Fibroblast of the aortic adventitia (primary cell): ENCODE measurements around the gene UCK1. TPM values are rescaled to one million over a fixed set of nuclear protein-coding genes. Genes with fewer than 3 reads are reported as not detected.

Experiments
- DNase-seq: peaks from one replicate; pipeline ENCODE4 v3.0.0-alpha.2; 2010; ENCODE audit warnings: low read depth
- H3K4me3 ChIP-seq: 2 replicates; pipeline ENCODE4 v1.5.1; 2011; ENCODE audit warnings: low read depth, mild to moderate bottlenecking, control low read depth, low read length, moderate library complexity
- CTCF ChIP-seq: IDR thresholded peaks from 2 replicates; pipeline ENCODE4 v1.5.1; 2011; ENCODE audit warnings: mild to moderate bottlenecking, low read length, control low read depth, inconsistent platforms; ENCODE audit not compliant: insufficient read depth
- total RNA-seq: library from RNA; depleted of rRNA; stranded (reverse); fragments of >200 nt; gene quantifications from 2 replicates; pipeline ENCODE4 v1.2.3, GENCODE V29; 2012; ENCODE audit warnings: low replicate concordance

The UCK1 gene
- total RNA-seq, 1 donor, result 18.5 TPM

- TF ChIP-seq CTCF, result no peak
- no peak for DNase-seq
- no peak overlapping the region for H3K4me3 ChIP-seq
Observed at GRCh38 chr9:131491001-131491710, 39.9 kb downstream of the UCK1 start.

DNA sequence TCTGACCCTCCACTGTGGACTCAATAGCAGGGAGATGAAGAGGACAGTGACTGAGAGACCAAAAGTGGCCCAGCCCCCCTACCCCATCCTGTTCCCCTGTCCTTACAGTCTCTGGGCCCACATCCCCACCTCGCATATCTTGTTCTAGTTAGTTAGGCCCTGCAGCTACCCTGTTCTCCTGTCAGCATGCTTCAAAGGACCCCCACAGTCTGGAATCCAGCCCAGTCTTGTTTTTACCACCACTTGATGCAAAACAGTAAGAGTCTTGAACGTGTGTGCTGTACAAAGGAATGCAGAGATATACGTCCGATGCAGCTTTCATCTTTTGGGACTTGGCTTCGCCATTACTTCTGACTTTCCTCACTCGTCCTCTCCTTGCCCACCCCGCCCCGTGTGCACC lies 40.5 kb downstream of the UCK1 start:
- no peak for DNase-seq
- no peak overlapping the region for H3K4me3 ChIP-seq
- TF ChIP-seq CTCF, result no peak

GRCh38 chr9:131487621-131488031 lies 43.4 kb downstream of the UCK1 start:
- H3K4me3 ChIP-seq, result no peak overlapping the region
- no peak for DNase-seq
- no peak for TF ChIP-seq CTCF

DNA sequence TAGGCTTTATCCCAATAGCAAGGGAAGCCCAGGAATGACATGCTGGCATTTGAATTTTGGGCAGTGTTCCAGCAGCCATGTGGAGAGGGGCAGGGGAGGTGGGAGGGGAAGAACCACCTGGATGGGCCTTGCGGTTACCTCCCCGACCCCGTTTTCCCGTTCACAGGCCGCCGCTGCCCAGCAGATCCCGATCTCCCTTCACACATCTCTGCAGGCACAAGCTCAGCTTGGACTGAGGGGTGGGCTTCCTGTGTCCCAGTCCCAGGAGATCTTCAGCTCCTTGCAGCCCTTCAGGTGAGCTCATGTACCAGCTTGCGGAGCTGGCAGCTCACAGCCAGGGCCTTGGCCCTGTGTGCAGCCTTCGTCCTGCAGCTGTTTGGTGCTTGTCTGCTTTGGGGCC lies 44.1 kb downstream of the UCK1 start:
- DNase-seq, result no peak
- no peak for TF ChIP-seq CTCF
- H3K4me3 ChIP-seq, result no peak overlapping the region

DNA sequence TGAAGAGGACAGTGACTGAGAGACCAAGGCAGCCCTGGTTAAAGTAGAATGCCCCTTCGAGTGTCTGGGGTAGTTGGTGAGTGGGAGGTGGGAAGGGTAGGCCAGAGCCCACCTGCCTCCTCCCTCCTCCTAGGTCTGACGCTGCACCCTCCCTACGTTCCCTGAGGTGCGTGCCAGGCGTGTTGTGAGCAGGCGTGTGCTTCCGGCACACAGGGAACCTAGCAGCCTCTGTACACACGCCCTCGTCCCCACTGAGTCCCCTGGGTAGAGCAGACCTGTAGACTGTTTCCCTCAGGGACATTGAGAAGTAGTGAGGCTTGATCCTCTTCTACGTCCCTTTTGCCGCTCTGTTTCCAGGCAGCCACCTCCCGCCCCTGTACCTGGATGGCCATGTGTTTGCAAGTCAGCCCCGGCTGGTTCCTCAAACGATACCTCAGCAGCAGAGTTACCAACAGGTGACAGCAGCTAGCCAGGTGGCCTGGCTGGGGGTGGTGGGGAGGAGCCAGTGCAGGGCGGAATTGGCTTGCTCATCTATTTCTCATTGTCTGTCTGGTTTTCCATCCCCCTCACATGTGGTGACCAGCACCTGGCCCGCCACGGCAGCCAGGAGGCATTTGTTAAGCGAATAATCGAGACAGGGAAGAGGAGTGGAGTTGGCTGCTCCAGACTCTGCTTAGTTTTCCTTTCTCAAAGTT lies 45.2 kb downstream of the UCK1 start:
- no peak for DNase-seq
- no peak for TF ChIP-seq CTCF

GRCh38 chr9:131485206-131485605 lies 45.9 kb downstream of the UCK1 start:
- H3K4me3 ChIP-seq, result no peak overlapping the region
- TF ChIP-seq CTCF, result no peak
- DNase-seq, result no peak

More for the DNA sequence above, 45.2 kb downstream of the UCK1 start:
- no peak overlapping the region for H3K4me3 ChIP-seq
